Ramos (cell line): ENCODE measurements around the gene TNIK.
"Not testable (repeated sequence)": the region's sequence is repeated elsewhere in the genome, so short reads cannot be mapped to it uniquely, and the experiment has no call there.

Experiments
- in situ Hi-C: fragments of 300-500 bp; cut with MboI; formaldehyde crosslinking; loops from one replicate; pipeline ENCODE4 v1.14.3; 2022; ENCODE audit warnings: low sequenced_read_pairs; ENCODE audit not compliant: unreplicated experiment

Gene TNIK

DNA sequence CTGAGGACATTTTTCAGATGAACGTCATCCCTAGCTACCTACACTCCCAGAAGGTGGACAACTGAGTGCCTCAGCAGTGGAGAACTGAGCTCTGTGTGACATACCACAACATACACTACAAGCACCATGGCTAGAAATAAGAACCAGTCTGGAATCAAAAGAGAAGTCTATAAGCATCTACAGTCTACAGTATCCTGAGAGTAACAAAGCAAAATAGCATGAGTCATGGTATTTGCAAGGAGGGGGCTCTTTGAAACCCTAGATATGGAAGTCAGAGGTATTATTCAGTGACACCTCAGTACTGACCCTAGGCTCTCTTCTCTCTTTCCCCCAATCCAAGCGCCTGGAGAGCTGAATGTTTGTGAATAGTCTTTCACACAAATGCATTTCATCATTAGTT lies 87.5 kb downstream of the TNIK start:
- in situ Hi-C loops: no loop called here

DNA sequence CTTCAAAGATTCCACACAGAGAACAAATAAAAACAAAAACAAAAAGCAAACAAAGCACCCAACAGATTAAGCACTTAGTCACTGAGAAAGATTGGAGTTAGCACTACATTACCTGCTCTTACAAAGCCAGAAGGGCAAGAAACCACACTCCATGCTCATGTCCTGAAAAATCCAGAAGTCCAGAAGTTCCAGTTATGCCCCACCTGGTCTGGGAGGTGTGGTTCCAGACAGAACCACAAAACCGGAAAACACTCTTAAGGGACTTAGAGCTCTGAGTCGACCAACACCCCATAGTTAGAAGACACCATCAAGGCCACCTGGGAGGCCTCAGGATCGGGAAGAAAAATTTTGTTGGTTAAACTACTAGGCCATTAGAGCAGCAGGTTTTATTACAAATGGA lies 88.9 kb downstream of the TNIK start:
- in situ Hi-C loops: no loop called here

- in situ Hi-C loops: no loop called here
Observed at GRCh38 chr3:171369156-171369555, 91.0 kb downstream of the TNIK start.

GRCh38 chr3:171366738-171367137 lies 93.5 kb downstream of the TNIK start:
- in situ Hi-C loops: not testable (repeated sequence)

DNA sequence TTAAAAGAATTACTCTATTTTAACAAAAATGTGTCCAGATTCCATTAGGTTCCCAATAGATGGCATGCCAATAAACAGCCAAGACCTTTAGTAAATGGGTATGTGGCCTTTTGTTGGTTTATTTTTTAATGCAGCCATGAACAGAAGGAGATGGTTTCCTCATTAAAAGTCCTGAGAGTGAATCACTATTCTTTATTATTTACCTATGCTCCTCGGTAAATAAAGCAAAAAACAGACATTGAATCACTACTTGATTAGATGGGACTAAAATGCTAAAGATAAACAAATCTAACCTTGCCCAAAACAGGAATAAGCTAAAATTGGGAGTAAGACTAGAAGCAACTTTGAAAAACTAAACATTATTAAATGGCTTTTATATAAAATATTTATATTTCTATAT lies 94.2 kb downstream of the TNIK start:
- in situ Hi-C loops: no loop called here

GRCh38 chr3:171365489-171365888 lies 94.7 kb downstream of the TNIK start:
- in situ Hi-C loops: no loop called here

DNA sequence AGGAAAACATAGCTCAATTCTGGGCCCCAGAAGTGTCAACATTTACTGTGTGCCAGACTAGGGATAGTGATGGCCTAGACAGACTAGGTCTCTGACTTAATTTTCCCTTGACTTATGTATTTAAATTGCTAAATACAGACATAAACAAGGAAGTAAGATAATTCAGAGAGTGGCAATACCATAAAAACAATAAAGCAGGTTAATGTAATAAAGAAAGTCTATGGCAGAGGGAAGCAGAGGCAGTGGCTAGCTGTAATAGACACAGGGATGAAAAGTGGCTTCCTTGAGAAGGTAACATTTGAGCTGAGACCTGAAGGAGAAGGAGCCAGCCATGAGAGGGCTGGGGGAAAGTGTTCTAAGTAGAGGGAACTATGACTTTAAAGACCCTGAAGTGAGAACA lies 95.7 kb downstream of the TNIK start:
- in situ Hi-C loops: no loop called here

- in situ Hi-C loops: no loop called here
Observed at GRCh38 chr3:171363202-171363601, 97.0 kb downstream of the TNIK start.

DNA sequence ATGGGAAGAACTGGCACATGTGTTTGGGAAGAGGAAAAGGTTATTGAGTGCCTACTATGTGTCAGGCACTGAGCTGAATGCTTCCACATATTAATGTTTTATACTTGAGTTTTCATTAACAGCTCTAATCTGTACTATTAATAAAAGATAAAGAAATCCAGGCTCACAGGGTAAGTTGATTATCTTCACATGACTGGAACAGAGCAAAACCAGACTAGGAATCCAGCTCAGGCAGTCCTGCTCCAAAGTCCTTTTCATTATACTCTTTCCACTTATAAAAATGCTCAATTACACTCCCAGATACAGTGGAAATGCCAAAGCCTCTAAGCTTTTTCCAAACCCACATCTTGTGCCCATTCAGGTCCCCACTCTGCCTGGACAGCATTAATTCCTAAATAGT lies 97.6 kb downstream of the TNIK start:
- in situ Hi-C loops: no loop called here

- in situ Hi-C loops: no loop called here
Observed at GRCh38 chr3:171358881-171359198, 101.4 kb downstream of the TNIK start.

DNA sequence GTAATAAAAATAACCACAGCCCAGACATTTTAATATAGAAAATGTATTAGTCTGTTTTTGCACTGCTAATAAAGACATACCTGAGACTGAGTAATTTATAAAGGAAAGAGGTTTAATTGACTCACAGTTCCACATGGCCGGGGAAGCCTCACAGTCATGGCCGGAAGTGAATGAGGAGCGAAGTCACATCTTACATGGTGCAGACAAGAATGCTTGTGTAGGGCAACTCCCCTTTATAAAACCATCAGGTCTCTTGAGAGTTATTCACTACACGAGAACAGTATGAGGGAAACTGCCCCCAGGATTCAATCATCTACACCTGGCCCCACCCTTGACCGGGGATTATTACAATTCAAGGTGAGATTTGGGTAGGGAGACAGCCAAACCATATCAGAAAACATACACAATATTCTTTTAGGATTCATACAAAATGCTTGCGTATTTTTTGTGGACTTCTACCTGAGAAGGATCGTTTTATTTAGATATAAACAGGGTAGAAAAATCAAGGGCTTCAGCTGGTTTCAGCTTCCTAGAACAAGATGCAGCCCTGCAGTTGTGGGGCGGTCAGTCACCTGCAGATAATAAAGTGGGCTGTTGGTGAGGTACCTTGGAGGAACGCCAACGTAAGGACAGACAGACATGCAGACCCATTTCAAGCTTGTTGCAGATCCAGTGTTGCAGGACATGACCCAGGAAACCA lies 101.9 kb downstream of the TNIK start:
- in situ Hi-C loops: no loop called here

GRCh38 chr3:171357721-171358120 lies 102.5 kb downstream of the TNIK start:
- in situ Hi-C loops: no loop called here

GRCh38 chr3:171356251-171356650 lies 104.0 kb downstream of the TNIK start:
- in situ Hi-C loops: no loop called here

DNA sequence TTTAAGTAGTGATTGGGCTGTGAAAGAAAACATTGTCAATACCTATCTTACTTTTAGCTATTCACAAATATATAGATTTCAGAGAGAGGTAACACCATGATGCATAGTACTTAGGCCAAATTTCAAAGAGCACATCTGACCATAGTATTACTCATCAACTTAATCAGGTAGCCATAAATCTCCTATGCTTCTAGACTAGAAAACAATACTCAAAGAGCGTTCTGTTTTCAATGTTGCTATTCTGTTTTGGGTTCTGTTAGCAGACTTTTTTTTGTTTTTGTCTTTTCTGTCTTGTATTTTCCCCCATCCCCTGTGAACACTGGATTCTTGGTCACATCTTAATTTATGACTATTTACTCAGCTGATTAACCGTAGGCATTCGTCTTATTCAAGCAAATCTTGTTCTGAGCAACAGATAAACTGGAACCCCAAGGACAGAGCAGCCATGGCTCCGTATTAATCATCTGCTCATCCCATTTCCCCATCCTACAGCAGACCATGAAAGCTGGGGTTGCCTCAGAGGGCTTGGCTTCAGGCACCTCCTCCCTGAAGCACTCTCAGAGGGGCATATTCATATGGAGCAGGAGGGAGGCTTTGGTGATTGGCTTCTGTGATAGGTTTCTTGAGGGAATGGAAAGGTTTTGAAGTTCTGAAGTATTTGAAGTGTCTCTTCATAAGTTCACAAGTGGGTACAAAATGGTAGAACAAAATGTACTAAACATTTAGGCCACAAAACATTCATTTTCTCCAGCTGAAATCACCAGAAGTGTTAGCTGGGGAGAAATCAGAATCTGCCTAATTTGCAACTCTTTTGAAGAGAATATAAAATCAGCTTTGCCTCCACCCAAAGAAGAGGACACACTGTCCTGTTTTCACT lies 105.3 kb downstream of the TNIK start:
- in situ Hi-C loops: no loop called here

DNA sequence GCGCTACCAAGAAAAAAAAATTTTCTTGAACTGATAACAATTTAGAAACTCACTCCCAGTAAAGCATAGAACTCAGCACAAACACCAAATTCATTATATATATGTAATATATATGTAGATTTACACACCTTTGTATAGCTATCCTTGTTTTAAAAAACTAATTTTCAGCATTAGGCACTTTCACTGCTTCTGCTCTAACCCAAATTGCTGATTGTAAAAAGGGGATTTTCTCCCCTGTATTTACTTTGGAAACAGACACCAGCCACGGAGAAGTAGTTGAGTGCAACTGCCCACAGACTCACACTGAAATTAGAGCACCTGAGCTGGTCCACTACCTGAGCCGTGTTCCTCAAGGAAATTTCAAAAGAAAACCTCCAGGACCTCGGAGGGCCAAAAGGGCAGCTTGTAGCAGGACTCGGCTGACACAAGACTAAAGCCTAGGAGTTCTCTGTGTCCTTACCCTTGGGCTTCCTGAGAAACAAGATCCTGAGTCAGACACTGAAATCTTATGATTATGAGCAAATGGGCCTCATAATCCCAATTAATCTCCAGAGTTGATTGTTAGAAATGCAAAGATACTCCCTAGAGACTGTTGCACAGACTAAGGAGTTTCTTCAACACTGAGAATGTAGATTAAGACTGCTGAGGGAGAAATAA lies 106.0 kb downstream of the TNIK start:
- in situ Hi-C loops: no loop called here

GRCh38 chr3:171353423-171353822 lies 106.8 kb downstream of the TNIK start:
- in situ Hi-C loops: no loop called here

DNA sequence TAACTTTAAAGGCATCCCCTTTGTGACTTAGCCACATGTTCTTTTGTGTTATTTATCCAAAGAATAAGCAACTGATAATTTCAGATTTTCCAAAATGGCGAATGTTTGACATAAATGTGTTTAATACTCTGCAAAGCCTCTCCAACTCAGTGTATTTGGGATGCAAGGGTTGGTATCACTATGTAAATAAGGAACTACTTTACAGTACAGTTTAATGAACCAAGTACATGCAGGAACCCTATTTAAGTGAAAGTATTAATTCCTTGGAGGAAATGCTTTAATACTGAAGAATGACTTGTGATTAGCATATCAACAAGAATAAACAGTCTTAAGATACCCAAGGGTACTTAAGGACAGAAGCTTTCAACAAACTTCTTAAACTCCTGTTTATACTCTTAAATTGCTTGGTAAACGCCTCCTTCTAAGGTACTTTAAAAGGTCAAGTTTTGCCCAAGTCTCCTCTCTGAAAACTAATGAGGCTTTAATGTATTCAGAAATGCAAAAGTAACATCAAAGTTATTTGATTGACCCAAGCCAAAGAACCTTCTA lies 107.7 kb downstream of the TNIK start:
- in situ Hi-C loops: no loop called here

GRCh38 chr3:171351676-171352075 lies 108.5 kb downstream of the TNIK start:
- in situ Hi-C loops: no loop called here

GRCh38 chr3:171350364-171350763 lies 109.8 kb downstream of the TNIK start:
- in situ Hi-C loops: no loop called here

DNA sequence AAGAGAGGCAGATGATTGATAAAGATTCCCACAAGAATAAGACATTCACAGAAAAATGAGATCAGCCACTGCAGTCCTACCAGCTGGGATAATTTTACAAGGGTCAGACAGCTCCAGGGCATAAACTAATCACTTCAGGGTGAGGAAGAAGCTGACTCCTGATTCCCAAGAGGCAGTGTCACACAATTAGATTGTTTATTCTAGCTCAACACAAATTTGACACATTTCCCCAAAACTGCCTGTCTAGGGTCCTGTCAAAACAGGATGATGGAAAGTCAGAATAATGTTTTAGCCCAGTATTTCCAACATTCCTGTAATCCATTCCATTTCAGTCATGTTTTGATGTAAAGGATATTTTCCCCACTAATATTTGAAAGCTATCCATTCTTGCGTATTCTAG lies 110.8 kb downstream of the TNIK start:
- in situ Hi-C loops: no loop called here

- in situ Hi-C loops: no loop called here
Observed at GRCh38 chr3:171348121-171348520, 112.1 kb downstream of the TNIK start.
